SK-N-SH (cell line): Measurements from ENCODE around the gene AUTS2. TPM values are rescaled to one million over a fixed set of nuclear protein-coding genes. Genes with fewer than 3 reads are reported as not detected.
"Not testable (repeated sequence)": the region's sequence is repeated elsewhere in the genome, so short reads cannot be mapped to it uniquely, and the experiment has no call there.

Source experiments
- CTCF ChIA-PET: fragments of 300-600, 350-600 bp; formaldehyde crosslinking; extraction: SDS; loops from one replicate; lab custom pipeline; 2021; lab: Yijun Ruan, JAX
- POLR2A ChIA-PET: fragments of 350-600 bp; sonication (Branson Sonifier 250); formaldehyde crosslinking; extraction: SDS; loops from one replicate; lab custom pipeline; 2020; ENCODE audit warnings: antibody characterized with exemption, inconsistent platforms; lab: Yijun Ruan, JAX
- DNase-seq: peaks from one replicate; pipeline ENCODE4 v3.0.0; 2012
- H2AFZ ChIP-seq: fragments of 200-600 bp; sonication (generic); 2 replicates; pipeline ENCODE4 v1.8.1; 2016; ENCODE audit warnings: antibody characterized with exemption, mild to moderate bottlenecking, low read depth
- H3F3A ChIP-seq: fragments of 200-600 bp; sonication (generic); replicated peaks from 2 replicates; pipeline ENCODE3; 2016; ENCODE audit warnings: antibody characterized with exemption, mild to moderate bottlenecking; ENCODE audit not compliant: insufficient read depth
- H3K27ac ChIP-seq, 2 experiments: fragments of 200-500 bp in 1 of 2; fragments of 200-600 bp in 1 of 2; sonication (Bioruptor generic) in 1 of 2; sonication (generic), shearing (Covaris generic) in 1 of 2; 2 replicates each; pipeline versions ENCODE4 v1.5.1 to v1.6.1; 2014 to 2016; ENCODE audit warnings: low read depth in 2 of 2, inconsistent platforms in 1 of 2, low read length in 1 of 2, mild to moderate bottlenecking in 1 of 2, mixed read lengths in 1 of 2
- H3K27me3 ChIP-seq: fragments of 200-600 bp; sonication (generic), shearing (Covaris generic); 2 replicates; pipeline ENCODE4 v1.6.1; 2016; ENCODE audit warnings: mixed run types; ENCODE audit not compliant: insufficient read depth
- H3K36me3 ChIP-seq, 2 experiments: fragments of 200-500 bp in 1 of 2; fragments of 200-600 bp in 1 of 2; sonication (Bioruptor generic) in 1 of 2; sonication (generic) in 1 of 2; replicated peaks in 1 of 2; 2 replicates each; pipeline versions ENCODE3 to v1.5.1; 2014 to 2016; ENCODE audit warnings: low read length in 1 of 2, mild to moderate bottlenecking in 1 of 2; ENCODE audit not compliant: insufficient read depth in 2 of 2, control insufficient read depth in 1 of 2
- H3K4me1 ChIP-seq, 2 experiments: fragments of 200-500 bp in 1 of 2; fragments of 200-600 bp in 1 of 2; sonication (Bioruptor generic) in 1 of 2; sonication (generic), shearing (Covaris generic) in 1 of 2; 2 replicates each; pipeline versions ENCODE4 v1.5.1 to v1.6.1; 2014 to 2016; ENCODE audit warnings: low read depth in 1 of 2, low read length in 1 of 2, mixed run types in 1 of 2; ENCODE audit not compliant: insufficient read depth in 2 of 2, control insufficient read depth in 1 of 2
- H3K4me2 ChIP-seq: fragments of 200-600 bp; sonication (generic), shearing (Covaris generic); 2 replicates; pipeline ENCODE4 v1.6.1; 2017; ENCODE audit warnings: mixed run types
- H3K4me3 ChIP-seq, 2 experiments: fragments of 200-500 bp in 1 of 2; fragments of 200-600 bp in 1 of 2; sonication (Bioruptor generic) in 1 of 2; sonication (generic), shearing (Covaris generic) in 1 of 2; 2 replicates each; pipeline versions ENCODE4 v1.5.1 to v1.8.1; 2014 to 2016; ENCODE audit warnings: low read depth in 2 of 2, inconsistent platforms in 1 of 2, low read length in 1 of 2, mild to moderate bottlenecking in 1 of 2, mixed read lengths in 1 of 2, moderate library complexity in 1 of 2
- H3K79me2 ChIP-seq: fragments of 200-600 bp; sonication (generic); 2 replicates; pipeline ENCODE4 v1.8.1; 2017; ENCODE audit warnings: mild to moderate bottlenecking; ENCODE audit not compliant: insufficient read depth
- H3K9ac ChIP-seq: fragments of 200-600 bp; sonication (generic); 2 replicates; pipeline ENCODE4 v1.6.1; 2017; ENCODE audit warnings: mixed run types
- H3K9me2 ChIP-seq: fragments of 200-600 bp; sonication (generic); 2 replicates; pipeline ENCODE4 v1.6.1; 2017; ENCODE audit warnings: mixed run types
- H3K9me3 ChIP-seq: fragments of 200-600 bp; sonication (generic); 2 replicates; pipeline ENCODE4 v1.6.1; 2017; ENCODE audit warnings: mixed run types, mild to moderate bottlenecking, moderate library complexity
- H4K20me1 ChIP-seq: fragments of 200-600 bp; sonication (generic); 2 replicates; pipeline ENCODE4 v1.6.1; 2017; ENCODE audit warnings: mild to moderate bottlenecking, mixed run types; ENCODE audit not compliant: insufficient read depth
- EP300 ChIP-seq, 2 experiments: IDR thresholded peaks; 2 replicates each; pipeline versions ENCODE4 v1.4.0 to v1.6.1; 2012; ENCODE audit warnings: borderline replicate concordance in 1 of 2, low read depth in 1 of 2, low read length in 1 of 2
- EZH2phosphoT487 ChIP-seq: fragments of 200-600 bp; sonication (generic); IDR thresholded peaks from 2 replicates; pipeline ENCODE4 v1.6.1; 2017; ENCODE audit warnings: low read depth, mixed run types, mild to moderate bottlenecking, antibody characterized with exemption, moderate library complexity, borderline replicate concordance
- FOSL2 ChIP-seq: IDR thresholded peaks from 2 replicates; pipeline ENCODE4 v1.4.0; 2012; ENCODE audit warnings: low read depth, mild to moderate bottlenecking, moderate library complexity, borderline replicate concordance
- FOXM1 ChIP-seq: IDR thresholded peaks from 2 replicates; pipeline ENCODE4 v1.4.0; 2012; ENCODE audit warnings: low read depth, mild to moderate bottlenecking
- NFIC ChIP-seq: IDR thresholded peaks from 2 replicates; pipeline ENCODE4 v1.4.0; 2012; ENCODE audit warnings: borderline replicate concordance
- RAD21 ChIP-seq: IDR thresholded peaks from 2 replicates; pipeline ENCODE4 v1.6.1; 2012; ENCODE audit warnings: mild to moderate bottlenecking, low read length
- RCOR1 ChIP-seq: fragments of 150-350 bp; IDR thresholded peaks from 2 replicates; pipeline ENCODE4 v1.6.1; 2017; ENCODE audit warnings: antibody characterized with exemption, low read length
- RFX5 ChIP-seq: IDR thresholded peaks from 2 replicates; pipeline ENCODE4 v1.6.1; 2012; ENCODE audit warnings: mild to moderate bottlenecking, improper control_type of control experiment, low read length
- RXRA ChIP-seq: IDR thresholded peaks from 2 replicates; pipeline ENCODE4 v1.4.0; 2012; ENCODE audit warnings: low read depth, mild to moderate bottlenecking, borderline replicate concordance
- TAF1 ChIP-seq: IDR thresholded peaks from 2 replicates; pipeline ENCODE4 v1.6.1; 2012; ENCODE audit warnings: low read depth, mild to moderate bottlenecking, low read length, moderate library complexity, borderline replicate concordance
- TEAD4 ChIP-seq: IDR thresholded peaks from 2 replicates; pipeline ENCODE4 v1.4.0; 2012; ENCODE audit warnings: mild to moderate bottlenecking, borderline replicate concordance; ENCODE audit not compliant: insufficient read depth
- YY1 ChIP-seq: IDR thresholded peaks from 2 replicates; pipeline ENCODE4 v1.4.0; 2012; ENCODE audit warnings: low read depth, mild to moderate bottlenecking
- WGBS: methylation state at CpG from one replicate; pipeline ENCODE4 v1.1.6; 2017; ENCODE audit warnings: low lambda C conversion rate; 5-methylcytosine and 5-hydroxymethylcytosine counted together
- polyA plus RNA-seq, 3 experiments: library from polyadenylated mRNA; depleted of rRNA; stranded (reverse); fragments of >200 nt; gene quantifications; 2 replicates each; pipeline ENCODE4 v1.2.3, GENCODE V29; 2012
- TF ChIP-seq, protein P1 (sequence below): IDR thresholded peaks from 2 replicates; pipeline ENCODE4; 2012
- TF ChIP-seq, protein P2 (sequence below): fragments of 150-350 bp; IDR thresholded peaks from 2 replicates; pipeline ENCODE4 v1.6.1; 2016; ENCODE audit warnings: mild to moderate bottlenecking, low read depth, low read length

The AUTS2 gene
- polyA plus RNA-seq, 1 of the 3 experiments (the other 2 are of a cell fraction) = 15.6 TPM

DNA sequence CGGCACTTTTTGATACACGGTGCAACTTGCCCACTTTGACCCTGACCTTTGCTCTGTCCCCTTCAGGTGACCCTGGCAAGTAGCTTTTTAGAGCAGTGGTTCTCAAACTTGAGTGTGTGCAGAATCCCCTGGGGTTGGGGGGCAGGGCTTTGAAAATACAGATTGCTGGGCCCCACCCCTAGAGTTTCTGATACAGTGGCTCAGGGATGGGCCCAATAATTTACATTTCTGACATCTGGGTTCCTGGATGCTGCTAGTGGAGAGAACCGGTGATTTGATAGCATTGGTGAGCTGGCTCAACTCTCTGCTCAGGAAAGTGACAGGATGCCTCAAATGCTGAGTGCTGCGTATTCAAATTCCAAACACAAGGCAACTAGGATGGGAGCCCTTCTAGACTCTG, 995.9 kb downstream of the AUTS2 start:
- ChIA-PET CTCF (interaction anchor here (0.5 to 12.3 kb wide), 4 partner anchors 10 to 101 kb away, joined by 3 to 97 read pairs (median 20); no protein-coding TSS in a partner anchor), POLR2A (no interaction called here)
- Histone ChIP-seq H3K27me3 (no peaks in the 10 kb centered on the region), H3K9ac (no peak overlapping the region), H3F3A (no peaks in the 10 kb centered on the region), H2AFZ (no peak overlapping the region), H3K36me3 (no peaks in the 10 kb centered on the region), H4K20me1 (no peaks in the 10 kb centered on the region), H3K79me2 (no peaks in the 10 kb centered on the region), H3K4me1 (peaks cover 0 to 26% of the 10 kb centered on the region in 2 experiments; a peak in 2 of 4 replicates), H3K27ac (no peak overlapping the region), H3K9me2 (no peaks in the 10 kb centered on the region), H3K9me3 (no peaks in the 10 kb centered on the region), H3K4me3 (no peak overlapping the region), H3K4me2 (no peak overlapping the region)
- 96% methylated on average over 4 of the region's 4 CpGs for WGBS
- TF ChIP-seq, protein P1, sequence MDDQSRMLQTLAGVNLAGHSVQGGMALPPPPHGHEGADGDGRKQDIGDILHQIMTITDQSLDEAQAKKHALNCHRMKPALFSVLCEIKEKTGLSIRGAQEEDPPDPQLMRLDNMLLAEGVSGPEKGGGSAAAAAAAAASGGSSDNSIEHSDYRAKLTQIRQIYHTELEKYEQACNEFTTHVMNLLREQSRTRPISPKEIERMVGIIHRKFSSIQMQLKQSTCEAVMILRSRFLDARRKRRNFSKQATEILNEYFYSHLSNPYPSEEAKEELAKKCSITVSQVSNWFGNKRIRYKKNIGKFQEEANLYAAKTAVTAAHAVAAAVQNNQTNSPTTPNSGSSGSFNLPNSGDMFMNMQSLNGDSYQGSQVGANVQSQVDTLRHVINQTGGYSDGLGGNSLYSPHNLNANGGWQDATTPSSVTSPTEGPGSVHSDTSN = no peak
- TF ChIP-seq EP300 (IDR thresholded peaks at IDR 0.05; ENCODE audit: borderline replicate concordance in 1 of 2, low read depth in 1 of 2, low read length in 1 of 2) (no peak), RXRA (no peak), FOXM1 (no peak), TAF1 (no peak), FOSL2 (no peak), RFX5 (no peak), EZH2phosphoT487 (no peak), YY1 (no peak), TEAD4 (no peak), RAD21 (no peak), RCOR1 (no peak), NFIC (no peak)
- TF ChIP-seq, protein P2, sequence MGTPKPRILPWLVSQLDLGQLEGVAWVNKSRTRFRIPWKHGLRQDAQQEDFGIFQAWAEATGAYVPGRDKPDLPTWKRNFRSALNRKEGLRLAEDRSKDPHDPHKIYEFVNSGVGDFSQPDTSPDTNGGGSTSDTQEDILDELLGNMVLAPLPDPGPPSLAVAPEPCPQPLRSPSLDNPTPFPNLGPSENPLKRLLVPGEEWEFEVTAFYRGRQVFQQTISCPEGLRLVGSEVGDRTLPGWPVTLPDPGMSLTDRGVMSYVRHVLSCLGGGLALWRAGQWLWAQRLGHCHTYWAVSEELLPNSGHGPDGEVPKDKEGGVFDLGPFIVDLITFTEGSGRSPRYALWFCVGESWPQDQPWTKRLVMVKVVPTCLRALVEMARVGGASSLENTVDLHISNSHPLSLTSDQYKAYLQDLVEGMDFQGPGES = no peak
- DNase-seq = no peak

DNA sequence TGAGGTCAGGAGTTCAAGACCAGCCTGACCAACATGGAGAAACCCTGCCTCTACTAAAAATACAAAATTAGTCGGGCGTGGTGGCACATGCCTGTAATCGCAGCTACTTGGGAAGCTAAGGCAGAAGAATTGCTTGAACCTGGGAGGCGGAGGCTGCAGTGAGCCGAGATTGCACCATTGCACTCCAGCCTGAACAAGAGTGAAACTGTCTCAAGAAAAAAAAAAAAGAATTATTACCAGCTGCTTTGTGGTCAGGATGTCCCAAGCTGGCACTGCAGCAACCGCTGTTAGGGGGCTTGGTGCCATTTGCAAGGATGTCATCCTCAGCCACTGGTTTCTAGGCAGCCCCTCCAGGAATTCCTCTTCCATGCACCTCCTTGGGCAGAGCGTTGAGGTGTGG, 996.6 kb downstream of the AUTS2 start:
- not testable (repeated sequence) for H4K20me1 ChIP-seq, H3K27me3 ChIP-seq, H3K27ac ChIP-seq, H3F3A ChIP-seq, H3K9me3 ChIP-seq, H3K9ac ChIP-seq, DNase-seq, H3K4me3 ChIP-seq, H3K36me3 ChIP-seq, H3K9me2 ChIP-seq, H2AFZ ChIP-seq, H3K4me2 ChIP-seq, H3K79me2 ChIP-seq
- CTCF ChIA-PET = interaction anchor here (0.9 to 12.3 kb wide), 3 partner anchors 11 to 101 kb away, joined by 3 to 97 read pairs (median 36); no protein-coding TSS in a partner anchor
- 86% methylated on average over 7 of the region's 7 CpGs for WGBS
- H3K4me1 ChIP-seq = peaks cover 0 to 27% of the 10 kb centered on the region in 2 experiments; a peak in 2 of 4 replicates
- POLR2A ChIA-PET = interaction anchor here (1.3 kb wide), 1 partner anchor 18 kb away, joined by 3 read pairs; no protein-coding TSS in a partner anchor
